H1 (cell line): Measurements from ENCODE around the gene RINT1. TPM values are rescaled to one million over a fixed set of nuclear protein-coding genes. Genes with fewer than 3 reads are reported as not detected.

Experiments used
- BRCA1 ChIP-seq: IDR thresholded peaks from 2 replicates; pipeline ENCODE4 v1.6.1; 2012; ENCODE audit warnings: low read depth, low read length, improper control_type of control experiment
- CBX5 ChIP-seq: fragments of 300-800, 300-1000 bp; sonication (generic); IDR thresholded peaks from 2 replicates; pipeline ENCODE4 v1.7.1; 2016; ENCODE audit warnings: antibody characterized with exemption, low read length, low read depth
- CBX8 ChIP-seq: fragments of 300-800, 300-1000 bp; sonication (generic); IDR thresholded peaks from 2 replicates; pipeline ENCODE4 v1.7.1; 2016; ENCODE audit warnings: low read depth, low read length, borderline replicate concordance
- KDM1A ChIP-seq: fragments of 200-600, 300-600 bp; sonication (generic); IDR thresholded peaks from 2 replicates; pipeline ENCODE4 v1.7.1; 2016; ENCODE audit warnings: mild to moderate bottlenecking, low read length, borderline replicate concordance
- polyA plus RNA-seq, 7 experiments: library from polyadenylated mRNA; depleted of rRNA in 3 of 7; stranded (reverse) in 5 of 7; unstranded in 2 of 7; fragments of >200 nt in 5 of 7; fragments of 200-250 nt in 2 of 7; gene quantifications; 1 replicate in 5 of 7; 2 replicates in 1 of 7; 4 replicates in 1 of 7; pipeline versions ENCODE4 v1.2.1 to v1.2.3, GENCODE V29; 2011 to 2013; ENCODE audit warnings: missing spikeins in 2 of 7, mixed read lengths in 2 of 7
- total RNA-seq: library from RNA; stranded (reverse); fragmentation: NEBNext Ultra II Directional; extraction: Animal tissue kit (Norgen Biotek cat#: 25700); gene quantifications from 2 replicates; pipeline ENCODE4 v1.2.1, GENCODE V29; 2021
- TF ChIP-seq, protein P1 (sequence below): fragments of 300-600 bp; sonication (generic); IDR thresholded peaks from 2 replicates; pipeline ENCODE4 v1.7.1; 2012; ENCODE audit warnings: low read length, moderate library complexity, mild to moderate bottlenecking, inconsistent platforms; ENCODE audit not compliant: insufficient replicate concordance
- TF ChIP-seq, protein P2 (sequence below), 3 experiments: IDR thresholded peaks; 1 replicate in 2 of 3; 2 replicates in 1 of 3; pipeline versions ENCODE4 v1.5.1 to v1.6.1; 2011; ENCODE audit warnings: low read length in 3 of 3, mild to moderate bottlenecking in 3 of 3, inconsistent platforms in 2 of 3, low read depth in 1 of 3, moderate library complexity in 1 of 3; ENCODE audit not compliant: insufficient read depth in 1 of 3; ENCODE audit errors: control extremely low read depth in 1 of 3

RINT1 gene
- total and polyA plus RNA-seq, 2 of the 8 experiments (the other 6 are each of a cell fraction or from before 2014, with no cell fraction given), result 7.8 to 21.8 TPM

DNA sequence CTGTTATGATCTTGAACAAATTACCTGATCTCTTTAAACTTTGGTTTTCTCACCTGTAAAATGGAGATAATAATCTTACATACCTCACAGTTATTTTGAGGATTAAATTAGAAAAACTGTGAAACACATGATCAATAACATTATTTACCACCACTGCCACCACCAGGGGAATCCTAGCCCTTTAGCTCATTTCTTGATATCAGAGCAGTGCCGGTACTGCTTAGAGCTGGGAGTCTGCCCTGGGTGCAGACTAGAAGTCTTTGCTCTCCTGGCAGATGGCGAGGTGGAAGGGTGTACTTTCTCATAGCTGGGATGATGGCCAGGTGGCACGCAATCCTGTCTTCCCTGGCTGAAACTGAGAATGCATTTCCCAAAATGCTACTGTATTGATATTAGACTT, 62.0 kb downstream of the RINT1 start (continued):
- TF ChIP-seq, protein P1, sequence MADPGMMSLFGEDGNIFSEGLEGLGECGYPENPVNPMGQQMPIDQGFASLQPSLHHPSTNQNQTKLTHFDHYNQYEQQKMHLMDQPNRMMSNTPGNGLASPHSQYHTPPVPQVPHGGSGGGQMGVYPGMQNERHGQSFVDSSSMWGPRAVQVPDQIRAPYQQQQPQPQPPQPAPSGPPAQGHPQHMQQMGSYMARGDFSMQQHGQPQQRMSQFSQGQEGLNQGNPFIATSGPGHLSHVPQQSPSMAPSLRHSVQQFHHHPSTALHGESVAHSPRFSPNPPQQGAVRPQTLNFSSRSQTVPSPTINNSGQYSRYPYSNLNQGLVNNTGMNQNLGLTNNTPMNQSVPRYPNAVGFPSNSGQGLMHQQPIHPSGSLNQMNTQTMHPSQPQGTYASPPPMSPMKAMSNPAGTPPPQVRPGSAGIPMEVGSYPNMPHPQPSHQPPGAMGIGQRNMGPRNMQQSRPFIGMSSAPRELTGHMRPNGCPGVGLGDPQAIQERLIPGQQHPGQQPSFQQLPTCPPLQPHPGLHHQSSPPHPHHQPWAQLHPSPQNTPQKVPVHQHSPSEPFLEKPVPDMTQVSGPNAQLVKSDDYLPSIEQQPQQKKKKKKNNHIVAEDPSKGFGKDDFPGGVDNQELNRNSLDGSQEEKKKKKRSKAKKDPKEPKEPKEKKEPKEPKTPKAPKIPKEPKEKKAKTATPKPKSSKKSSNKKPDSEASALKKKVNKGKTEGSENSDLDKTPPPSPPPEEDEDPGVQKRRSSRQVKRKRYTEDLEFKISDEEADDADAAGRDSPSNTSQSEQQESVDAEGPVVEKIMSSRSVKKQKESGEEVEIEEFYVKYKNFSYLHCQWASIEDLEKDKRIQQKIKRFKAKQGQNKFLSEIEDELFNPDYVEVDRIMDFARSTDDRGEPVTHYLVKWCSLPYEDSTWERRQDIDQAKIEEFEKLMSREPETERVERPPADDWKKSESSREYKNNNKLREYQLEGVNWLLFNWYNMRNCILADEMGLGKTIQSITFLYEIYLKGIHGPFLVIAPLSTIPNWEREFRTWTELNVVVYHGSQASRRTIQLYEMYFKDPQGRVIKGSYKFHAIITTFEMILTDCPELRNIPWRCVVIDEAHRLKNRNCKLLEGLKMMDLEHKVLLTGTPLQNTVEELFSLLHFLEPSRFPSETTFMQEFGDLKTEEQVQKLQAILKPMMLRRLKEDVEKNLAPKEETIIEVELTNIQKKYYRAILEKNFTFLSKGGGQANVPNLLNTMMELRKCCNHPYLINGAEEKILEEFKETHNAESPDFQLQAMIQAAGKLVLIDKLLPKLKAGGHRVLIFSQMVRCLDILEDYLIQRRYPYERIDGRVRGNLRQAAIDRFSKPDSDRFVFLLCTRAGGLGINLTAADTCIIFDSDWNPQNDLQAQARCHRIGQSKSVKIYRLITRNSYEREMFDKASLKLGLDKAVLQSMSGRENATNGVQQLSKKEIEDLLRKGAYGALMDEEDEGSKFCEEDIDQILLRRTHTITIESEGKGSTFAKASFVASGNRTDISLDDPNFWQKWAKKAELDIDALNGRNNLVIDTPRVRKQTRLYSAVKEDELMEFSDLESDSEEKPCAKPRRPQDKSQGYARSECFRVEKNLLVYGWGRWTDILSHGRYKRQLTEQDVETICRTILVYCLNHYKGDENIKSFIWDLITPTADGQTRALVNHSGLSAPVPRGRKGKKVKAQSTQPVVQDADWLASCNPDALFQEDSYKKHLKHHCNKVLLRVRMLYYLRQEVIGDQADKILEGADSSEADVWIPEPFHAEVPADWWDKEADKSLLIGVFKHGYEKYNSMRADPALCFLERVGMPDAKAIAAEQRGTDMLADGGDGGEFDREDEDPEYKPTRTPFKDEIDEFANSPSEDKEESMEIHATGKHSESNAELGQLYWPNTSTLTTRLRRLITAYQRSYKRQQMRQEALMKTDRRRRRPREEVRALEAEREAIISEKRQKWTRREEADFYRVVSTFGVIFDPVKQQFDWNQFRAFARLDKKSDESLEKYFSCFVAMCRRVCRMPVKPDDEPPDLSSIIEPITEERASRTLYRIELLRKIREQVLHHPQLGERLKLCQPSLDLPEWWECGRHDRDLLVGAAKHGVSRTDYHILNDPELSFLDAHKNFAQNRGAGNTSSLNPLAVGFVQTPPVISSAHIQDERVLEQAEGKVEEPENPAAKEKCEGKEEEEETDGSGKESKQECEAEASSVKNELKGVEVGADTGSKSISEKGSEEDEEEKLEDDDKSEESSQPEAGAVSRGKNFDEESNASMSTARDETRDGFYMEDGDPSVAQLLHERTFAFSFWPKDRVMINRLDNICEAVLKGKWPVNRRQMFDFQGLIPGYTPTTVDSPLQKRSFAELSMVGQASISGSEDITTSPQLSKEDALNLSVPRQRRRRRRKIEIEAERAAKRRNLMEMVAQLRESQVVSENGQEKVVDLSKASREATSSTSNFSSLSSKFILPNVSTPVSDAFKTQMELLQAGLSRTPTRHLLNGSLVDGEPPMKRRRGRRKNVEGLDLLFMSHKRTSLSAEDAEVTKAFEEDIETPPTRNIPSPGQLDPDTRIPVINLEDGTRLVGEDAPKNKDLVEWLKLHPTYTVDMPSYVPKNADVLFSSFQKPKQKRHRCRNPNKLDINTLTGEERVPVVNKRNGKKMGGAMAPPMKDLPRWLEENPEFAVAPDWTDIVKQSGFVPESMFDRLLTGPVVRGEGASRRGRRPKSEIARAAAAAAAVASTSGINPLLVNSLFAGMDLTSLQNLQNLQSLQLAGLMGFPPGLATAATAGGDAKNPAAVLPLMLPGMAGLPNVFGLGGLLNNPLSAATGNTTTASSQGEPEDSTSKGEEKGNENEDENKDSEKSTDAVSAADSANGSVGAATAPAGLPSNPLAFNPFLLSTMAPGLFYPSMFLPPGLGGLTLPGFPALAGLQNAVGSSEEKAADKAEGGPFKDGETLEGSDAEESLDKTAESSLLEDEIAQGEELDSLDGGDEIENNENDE, result no peak
- TF ChIP-seq, protein P2, sequence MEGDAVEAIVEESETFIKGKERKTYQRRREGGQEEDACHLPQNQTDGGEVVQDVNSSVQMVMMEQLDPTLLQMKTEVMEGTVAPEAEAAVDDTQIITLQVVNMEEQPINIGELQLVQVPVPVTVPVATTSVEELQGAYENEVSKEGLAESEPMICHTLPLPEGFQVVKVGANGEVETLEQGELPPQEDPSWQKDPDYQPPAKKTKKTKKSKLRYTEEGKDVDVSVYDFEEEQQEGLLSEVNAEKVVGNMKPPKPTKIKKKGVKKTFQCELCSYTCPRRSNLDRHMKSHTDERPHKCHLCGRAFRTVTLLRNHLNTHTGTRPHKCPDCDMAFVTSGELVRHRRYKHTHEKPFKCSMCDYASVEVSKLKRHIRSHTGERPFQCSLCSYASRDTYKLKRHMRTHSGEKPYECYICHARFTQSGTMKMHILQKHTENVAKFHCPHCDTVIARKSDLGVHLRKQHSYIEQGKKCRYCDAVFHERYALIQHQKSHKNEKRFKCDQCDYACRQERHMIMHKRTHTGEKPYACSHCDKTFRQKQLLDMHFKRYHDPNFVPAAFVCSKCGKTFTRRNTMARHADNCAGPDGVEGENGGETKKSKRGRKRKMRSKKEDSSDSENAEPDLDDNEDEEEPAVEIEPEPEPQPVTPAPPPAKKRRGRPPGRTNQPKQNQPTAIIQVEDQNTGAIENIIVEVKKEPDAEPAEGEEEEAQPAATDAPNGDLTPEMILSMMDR (IDR thresholded peaks at IDR 0.05; ENCODE audit: control extremely low read depth in 1 of 3, insufficient read depth in 1 of 3, low read depth in 1 of 3, low read length in 3 of 3), result peak in 1 of 3 experiments; percentile 30; a peak in 1 of 4 replicates
- no peak for TF ChIP-seq BRCA1
- TF ChIP-seq KDM1A, result no peak
- no peak for TF ChIP-seq CBX5
- no peak for TF ChIP-seq CBX8
